A549 (cell line): ENCODE measurements around the gene C14orf119. TPM values are rescaled to one million over a fixed set of nuclear protein-coding genes. Genes with fewer than 3 reads are reported as not detected.

Experiments used
- ATAC-seq, 2 experiments: fragments of 200-7000 bp in 1 of 2; fragments of >200 bp in 1 of 2; cut with Nextera tagmentation in 1 of 2; cut with Tn5 transposase in 1 of 2; 3 replicates each; pipeline versions ENCODE4 v1.8.0 to v1.9.1; 2018 to 2020; ENCODE audit warnings: mild to moderate bottlenecking in 1 of 2, moderate library complexity in 1 of 2
- CTCF ChIA-PET: fragments of 300-600 bp; sonication (Branson Sonifier 250); formaldehyde crosslinking; extraction: SDS; loops from one replicate; lab custom pipeline; 2021; ENCODE audit warnings: antibody characterized with exemption, inconsistent platforms; lab: Yijun Ruan, JAX
- POLR2A ChIA-PET: fragments of 350-600 bp; formaldehyde crosslinking; extraction: SDS; loops from one replicate; lab custom pipeline; 2021; ENCODE audit warnings: antibody characterized with exemption, inconsistent platforms; lab: Yijun Ruan, JAX
- DNase-seq, 2 experiments: peaks; one replicate each; pipeline versions ENCODE4 v3.0.0 to v3.0.0-alpha.2; 2011 to 2016; ENCODE audit warnings: low read depth in 1 of 2, low spot score in 1 of 2
- FAIRE-seq: peaks from 2 replicates; lab custom pipeline; 2011; peaks lifted over from hg19 to GRCh38; lab: Jason Lieb, UNC
- H3K27ac ChIP-seq, 2 experiments: fragments of >200 bp; sonication (Bioruptor Twin); formaldehyde crosslinking; 3 replicates each; pipeline ENCODE4 v1.5.1; 2016 to 2017
- H3K4me1 ChIP-seq: fragments of >200 bp; sonication (Bioruptor Twin); formaldehyde crosslinking; 3 replicates; pipeline ENCODE4 v1.6.1; 2016
- H3K4me2 ChIP-seq: fragments of >200 bp; sonication (Bioruptor Twin); formaldehyde crosslinking; 3 replicates; pipeline ENCODE4 v1.6.1; 2016
- H3K4me3 ChIP-seq: fragments of >200 bp; sonication (Bioruptor Twin); formaldehyde crosslinking; 3 replicates; pipeline ENCODE4 v1.5.1; 2016
- H3K9me3 ChIP-seq: fragments of >200 bp; sonication (Bioruptor Twin); formaldehyde crosslinking; 3 replicates; pipeline ENCODE4 v1.6.1; 2016
- ATOH8 ChIP-seq: fragments of 250-450 bp; sonication (Bioruptor Pico); IDR thresholded peaks from 2 replicates; pipeline ENCODE4 v1.5.0; 2020; ENCODE audit warnings: low read depth, mild to moderate bottlenecking, moderate library complexity
- BHLHE40 ChIP-seq: IDR thresholded peaks from 2 replicates; pipeline ENCODE4 v1.6.1; 2012; ENCODE audit warnings: low read depth, low read length, inconsistent platforms
- CBX2 ChIP-seq: fragments of 200-600 bp; sonication (generic); IDR thresholded peaks from 2 replicates; pipeline ENCODE4 v1.6.1; 2016; ENCODE audit warnings: low read depth, mild to moderate bottlenecking, borderline replicate concordance
- CBX8 ChIP-seq: fragments of 200-600 bp; sonication (generic); IDR thresholded peaks from 2 replicates; pipeline ENCODE4 v1.6.1; 2016
- CEBPB ChIP-seq, 2 experiments: fragments of >200 bp in 1 of 2; sonication (Bioruptor Twin) in 1 of 2; formaldehyde crosslinking in 1 of 2; IDR thresholded peaks; 2 replicates each; pipeline ENCODE4 v1.6.1; 2012 to 2016
- CHD2 ChIP-seq: fragments of 150-350 bp; IDR thresholded peaks from 2 replicates; pipeline ENCODE4 v1.6.1; 2014; ENCODE audit warnings: low read length; ENCODE audit not compliant: partially characterized antibody
- CHD4 ChIP-seq: fragments of 200-600 bp; sonication (generic); IDR thresholded peaks from 2 replicates; pipeline ENCODE4 v1.6.1; 2016; ENCODE audit warnings: antibody characterized with exemption, mild to moderate bottlenecking, borderline replicate concordance
- E2F6 ChIP-seq: IDR thresholded peaks from 2 replicates; pipeline ENCODE4 v1.6.1; 2012; ENCODE audit warnings: low read depth, borderline replicate concordance
- EHMT2 ChIP-seq: fragments of 200-600 bp; sonication (generic); IDR thresholded peaks from 2 replicates; pipeline ENCODE4 v1.6.1; 2016; ENCODE audit warnings: antibody characterized with exemption, low read depth, mild to moderate bottlenecking, moderate library complexity
- EP300 ChIP-seq, 2 experiments: fragments of >200 bp; sonication (Bioruptor Twin); formaldehyde crosslinking; IDR thresholded peaks; 2 replicates in 1 of 2; 3 replicates in 1 of 2; pipeline ENCODE4 v1.6.1; 2016 to 2017
- ESRRA ChIP-seq: fragments of 150-350 bp; IDR thresholded peaks from 2 replicates; pipeline ENCODE4 v1.6.1; 2014; ENCODE audit warnings: mild to moderate bottlenecking, low read length, borderline replicate concordance
- FOSB ChIP-seq: fragments of 250-450 bp; sonication (Bioruptor Pico); IDR thresholded peaks from 2 replicates; pipeline ENCODE4 v1.5.0; 2020; ENCODE audit warnings: mild to moderate bottlenecking, moderate library complexity
- FOSL2 ChIP-seq, 2 experiments: fragments of 450-650 bp in 1 of 2; fragments of >200 bp in 1 of 2; sonication (Bioruptor Twin) in 1 of 2; formaldehyde crosslinking; IDR thresholded peaks; 2 replicates each; pipeline versions ENCODE4 v1.5.0 to v1.6.1; 2016 to 2020; ENCODE audit warnings: mild to moderate bottlenecking in 1 of 2, moderate library complexity in 1 of 2
- GATA3 ChIP-seq: IDR thresholded peaks from 2 replicates; pipeline ENCODE4 v1.6.1; 2012; ENCODE audit warnings: borderline replicate concordance
- HOXA7 ChIP-seq: fragments of 250-450 bp; sonication (Bioruptor Pico); IDR thresholded peaks from 2 replicates; pipeline ENCODE4 v1.5.0; 2020; ENCODE audit warnings: mild to moderate bottlenecking, moderate library complexity
- HOXB5 ChIP-seq: fragments of 250-450 bp; sonication (Bioruptor Pico); IDR thresholded peaks from 2 replicates; pipeline ENCODE4 v1.5.0; 2020; ENCODE audit warnings: mild to moderate bottlenecking, moderate library complexity
- JUN ChIP-seq, 2 experiments: fragments of >200 bp; sonication (Bioruptor Twin); formaldehyde crosslinking; IDR thresholded peaks; 2 replicates in 1 of 2; 3 replicates in 1 of 2; pipeline ENCODE4 v1.6.1; 2016 to 2017
- JUNB ChIP-seq: fragments of >200 bp; sonication (Bioruptor Twin); formaldehyde crosslinking; IDR thresholded peaks from 2 replicates; pipeline ENCODE4 v1.6.1; 2016
- KDM1A ChIP-seq: fragments of 200-600 bp; sonication (generic); IDR thresholded peaks from 2 replicates; pipeline ENCODE4 v1.6.1; 2016; ENCODE audit warnings: low read depth, mild to moderate bottlenecking
- NFE2L2 ChIP-seq: fragments of 150-350 bp; conservative IDR thresholded peaks from 2 replicates; pipeline ENCODE4 v1.6.1; 2014; ENCODE audit warnings: low read length
- PBX3 ChIP-seq: IDR thresholded peaks from 2 replicates; pipeline ENCODE4 v1.6.1; 2012
- RAD21 ChIP-seq, 2 experiments: fragments of >200 bp in 1 of 2; sonication (Bioruptor Twin) in 1 of 2; formaldehyde crosslinking in 1 of 2; IDR thresholded peaks in 1 of 2; conservative IDR thresholded peaks in 1 of 2; 2 replicates in 1 of 2; 3 replicates in 1 of 2; pipeline ENCODE4 v1.6.1; 2012 to 2018; ENCODE audit warnings: inconsistent platforms in 1 of 2
- RNF2 ChIP-seq: fragments of 200-600 bp; sonication (generic); IDR thresholded peaks from 2 replicates; pipeline ENCODE4 v1.6.1; 2016; ENCODE audit warnings: low read depth, mild to moderate bottlenecking, antibody characterized with exemption, moderate library complexity, borderline replicate concordance
- SMC3 ChIP-seq: fragments of >200 bp; sonication (Bioruptor Twin); formaldehyde crosslinking; IDR thresholded peaks from 3 replicates; pipeline ENCODE4 v1.6.1; 2018; ENCODE audit warnings: inconsistent platforms
- SREBF2 ChIP-seq: fragments of 450-650 bp; IDR thresholded peaks from 2 replicates; pipeline ENCODE4 v1.6.1; 2014; ENCODE audit warnings: mild to moderate bottlenecking, moderate library complexity
- TFCP2L1 ChIP-seq: fragments of 250-450 bp; sonication (Bioruptor Pico); IDR thresholded peaks from 2 replicates; pipeline ENCODE4 v1.5.0; 2021; ENCODE audit warnings: mild to moderate bottlenecking
- TP53 ChIP-seq: fragments of 250-450 bp; sonication (Bioruptor Pico); IDR thresholded peaks from 2 replicates; pipeline ENCODE4 v1.5.0; 2021; ENCODE audit warnings: mild to moderate bottlenecking, moderate library complexity
- USF2 ChIP-seq: fragments of 450-650 bp; IDR thresholded peaks from 2 replicates; pipeline ENCODE4 v1.6.1; 2014; ENCODE audit warnings: antibody characterized with exemption
- ZC3H11A ChIP-seq: fragments of 450-650 bp; IDR thresholded peaks from 2 replicates; pipeline ENCODE4 v1.6.1; 2014; ENCODE audit warnings: antibody characterized with exemption, mild to moderate bottlenecking
- WGBS: methylation state at CpG from one replicate; pipeline ENCODE4 v1.1.6; 2017; ENCODE audit errors: missing lambda C conversion rate; 5-methylcytosine and 5-hydroxymethylcytosine counted together
- polyA plus RNA-seq, 4 experiments: library from polyadenylated mRNA; depleted of rRNA in 3 of 4; stranded (reverse); fragments of >200 nt; fragmentation: RNase III in 1 of 4; extraction: RNeasy Plus Mini Kit Qiagen cat#74134 plus additional on column Dnase treatment in 1 of 4; gene quantifications; 2 replicates in 3 of 4; 3 replicates in 1 of 4; pipeline ENCODE4 v1.2.3, GENCODE V29; 2011 to 2017

The C14orf119 gene
- polyA plus RNA-seq, 2 of the 4 experiments (the other 2 are of a cell fraction), result 82.5 to 102 TPM

GRCh38 chr14:23103581-23103980 lies 8.3 kb downstream of the C14orf119 start (continued):
- TF ChIP-seq EHMT2, result no peak

GRCh38 chr14:23104070-23104590 lies 8.8 kb downstream of the C14orf119 start:
- Histone ChIP-seq H3K4me2 (no peak overlapping the region), H3K27ac (no peak overlapping the region), H3K4me3 (no peak overlapping the region), H3K4me1 (0 out of 3 replicates have a peak, but pooled peaks cover 4% of the 10 kb centered on the region), H3K9me3 (no peaks in the 10 kb centered on the region)
- no peak for DNase-seq
- TF ChIP-seq CBX2 (no peak), ATOH8 (CRISPR knock-in tag) (no peak), JUNB (no peak), PBX3 (no peak), NFE2L2 (no peak), RAD21 (conservative IDR thresholded peaks at IDR 0.05 in 1 of 2, IDR thresholded peaks at IDR 0.05 in 1 of 2) (no peak), FOSL2 (IDR thresholded peaks at IDR 0.05) (no peak), FOSL2 (CRISPR knock-in tag; IDR thresholded peaks at IDR 0.05) (no peak), E2F6 (no peak), USF2 (no peak), ESRRA (no peak), FOSB (CRISPR knock-in tag) (no peak), JUN (IDR thresholded peaks at IDR 0.05) (no peak), HOXB5 (CRISPR knock-in tag) (no peak), TP53 (no peak), BHLHE40 (no peak), EP300 (IDR thresholded peaks at IDR 0.05) (no peak), SMC3 (no peak), RNF2 (no peak), SREBF2 (no peak)
- ATAC-seq, result 0 out of 6 replicates have a peak, but pooled peaks of 1 of the 2 experiments have one; percentile 8
- POLR2A ChIA-PET, result interaction anchor here (1.6 kb wide), 1 partner anchor 9 kb away, joined by 8 read pairs; the partner anchor contains the start of genes ACIN1 and C14orf119
- no peak for FAIRE-seq
- whole genome bisulfite sequencing, result 63% methylated on average over 6 of the region's 6 CpGs
- CTCF ChIA-PET, result interaction anchor here (0.9 to 8.3 kb wide), 4 partner anchors 27 to 118 kb away, joined by 5 to 56 read pairs (median 6); no protein-coding TSS in a partner anchor

- ATAC-seq, result peak in 1 of 2 experiments; percentile 5; a peak in 1 of 6 replicates
- no peak within 1 kb of the TSS for H3K27ac ChIP-seq
- FAIRE-seq, result no peak
- WGBS, result 69% methylated on average over 11 of the region's 11 CpGs
- ChIA-PET CTCF (interaction anchor here (0.9 to 8.3 kb wide), 5 partner anchors 27 to 196 kb away, joined by 3 to 56 read pairs (median 6); no protein-coding TSS in a partner anchor), POLR2A (interaction anchor here (1.6 kb wide), 1 partner anchor 10 kb away, joined by 8 read pairs; the partner anchor contains the start of genes ACIN1 and C14orf119)
- 0 out of 3 replicates have a peak, but pooled peaks cover 4% of the 10 kb centered on the region for H3K4me1 ChIP-seq
- H3K9me3 ChIP-seq, result no peaks in the 10 kb centered on the region
- no peak within 1 kb of the TSS for H3K4me3 ChIP-seq
- DNase-seq, result no peak
- H3K4me2 ChIP-seq, result no peak within 1 kb of the TSS
- no peak for TF ChIP-seq NFE2L2
- TF ChIP-seq CHD2, result no peak
- TF ChIP-seq JUNB, result no peak
- TF ChIP-seq HOXA7 (CRISPR knock-in tag), result no peak
- no peak for TF ChIP-seq CEBPB (IDR thresholded peaks at IDR 0.05)
- no peak for TF ChIP-seq GATA3
- no peak for TF ChIP-seq TP53
- no peak for TF ChIP-seq CHD4
- TF ChIP-seq CBX8, result no peak
- no peak for TF ChIP-seq ESRRA
- no peak for TF ChIP-seq KDM1A
- TF ChIP-seq TFCP2L1, result no peak
- no peak for TF ChIP-seq ZC3H11A
Observed at GRCh38 chr14:23104591-23105347, 9.5 kb downstream of the C14orf119 start, which contains the start of gene CIROP. TSS of gene CIROP (minus strand) at chr14:23104989. CDS start at chr14:23104920, 69 bp downstream.
